Left renal pelvis (tissue), 4 donors: ENCODE measurements around the gene SKI. TPM values are rescaled to one million over a fixed set of nuclear protein-coding genes. Genes with fewer than 3 reads are reported as not detected.

Experiments used
- DNase-seq, 4 donors: peaks; one replicate each; pipeline ENCODE4 v3.0.0-alpha.2; 2013; ENCODE audit warnings: low read depth in 4 of 4, low spot score in 3 of 4
- polyA plus RNA-seq, 4 donors: library from polyadenylated mRNA; unstranded; fragments of 120-200 nt; gene quantifications; one replicate each; pipeline ENCODE4 v1.2.1, GENCODE V29; 2013; ENCODE audit not compliant: insufficient read length in 4 of 4

Gene SKI
- polyA plus RNA-seq, 4 donors, result 51.6 to 83.7 (median 57.2) TPM

- no peak for DNase-seq
Measured at GRCh38 chr1:2193514-2194281, 34.4 kb upstream of the SKI start.

- no peak for DNase-seq
Measured at GRCh38 chr1:2194319-2194897, 33.7 kb upstream of the SKI start, which contains the start of gene FAAP20. TSS of gene FAAP20 (minus strand) at chr1:2194772. CDS start at chr1:2194749, 23 bp downstream.

GRCh38 chr1:2194898-2195673 lies 33.0 kb upstream of the SKI start:
- no peak for DNase-seq

- DNase-seq, result no peak
Measured at GRCh38 chr1:2195785-2196184, 32.3 kb upstream of the SKI start.

- no peak for DNase-seq
Measured at GRCh38 chr1:2196901-2197638, 31.0 kb upstream of the SKI start.

GRCh38 chr1:2197707-2198165 lies 30.4 kb upstream of the SKI start:
- no peak for DNase-seq

- no peak for DNase-seq
Measured at GRCh38 chr1:2198571-2198970, 29.5 kb upstream of the SKI start.

GRCh38 chr1:2199042-2199810 lies 28.9 kb upstream of the SKI start:
- no peak for DNase-seq

GRCh38 chr1:2200308-2200943 lies 27.7 kb upstream of the SKI start:
- no peak for DNase-seq

- no peak for DNase-seq
Measured at GRCh38 chr1:2201062-2201461, 27.1 kb upstream of the SKI start.

GRCh38 chr1:2202008-2202575 lies 26.0 kb upstream of the SKI start:
- no peak for DNase-seq

- no peak for DNase-seq
Measured at GRCh38 chr1:2202843-2203601, 25.1 kb upstream of the SKI start.

- DNase-seq, result no peak
Measured at GRCh38 chr1:2203671-2204414, 24.3 kb upstream of the SKI start.

GRCh38 chr1:2204415-2205190 lies 23.5 kb upstream of the SKI start:
- no peak for DNase-seq

- DNase-seq, result peak in 1 of 4 donors; percentile 85
Measured at GRCh38 chr1:2205191-2205952, 22.7 kb upstream of the SKI start.

GRCh38 chr1:2206813-2207487 lies 21.2 kb upstream of the SKI start:
- DNase-seq, result no peak
